ENCODE measurements around the gene ZFHX2. TPM values are rescaled to one million over a fixed set of nuclear protein-coding genes. Genes with fewer than 3 reads are reported as not detected.
A peak's percentile ranks its signal among the peaks of the same experiment; 100 is the strongest.

The ZFHX2 gene
- total and polyA plus RNA-seq, 2 of the 13 experiments (the other 11 are each of a cell fraction or from before 2014, with no cell fraction given), result 0.17 to 0.44 TPM

DNA sequence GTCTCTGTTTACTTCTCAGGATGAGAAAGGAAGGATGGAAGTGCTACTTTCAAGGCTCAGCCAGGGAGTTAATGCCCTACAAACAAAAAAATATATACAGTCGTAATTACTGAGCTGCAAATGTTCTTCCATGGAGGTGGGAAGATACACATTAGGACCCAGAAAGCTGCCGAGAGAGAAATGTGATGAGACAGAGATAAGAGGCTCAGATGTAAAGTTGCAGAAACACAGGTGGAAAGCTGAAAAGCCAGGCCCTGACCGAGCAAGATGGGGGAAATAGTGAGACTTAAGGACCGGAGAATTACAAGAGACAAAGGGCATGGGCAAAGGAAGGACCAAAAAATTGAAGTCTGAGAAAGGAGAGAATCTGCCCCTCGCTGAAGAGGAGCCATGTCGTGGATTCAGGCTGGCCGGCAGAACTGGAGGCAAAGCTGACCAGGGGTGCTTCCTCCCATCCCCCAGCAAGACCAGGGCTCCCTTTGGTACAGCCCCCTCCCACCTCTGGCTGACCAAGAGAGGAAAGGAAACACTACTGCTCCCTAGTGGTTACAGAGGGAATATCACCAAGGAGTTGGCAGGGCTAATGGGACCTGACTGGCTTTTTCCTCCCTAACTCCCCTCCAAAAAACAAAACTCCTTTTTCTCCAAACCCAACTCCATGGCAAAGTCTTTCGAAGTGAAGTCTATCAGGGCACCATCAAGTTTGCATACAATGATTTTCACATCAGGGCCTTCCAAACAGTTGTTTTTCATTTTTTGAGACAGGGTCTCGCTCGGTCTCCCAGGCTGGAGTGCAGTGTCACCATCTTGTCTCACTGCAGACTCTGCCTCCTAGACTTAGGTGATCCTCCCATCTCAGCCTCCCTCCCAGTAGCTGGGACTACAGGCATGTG, 12.1 kb downstream of the ZFHX2 start (continued):
- TF ChIP-seq, protein P1, sequence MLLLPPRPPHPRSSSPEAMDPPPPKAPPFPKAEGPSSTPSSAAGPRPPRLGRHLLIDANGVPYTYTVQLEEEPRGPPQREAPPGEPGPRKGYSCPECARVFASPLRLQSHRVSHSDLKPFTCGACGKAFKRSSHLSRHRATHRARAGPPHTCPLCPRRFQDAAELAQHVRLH (CRISPR knock-in tag; IDR thresholded peaks at IDR 0.05; ENCODE audit: borderline replicate concordance, low read depth), result no peak
- TF ChIP-seq, protein P2, sequence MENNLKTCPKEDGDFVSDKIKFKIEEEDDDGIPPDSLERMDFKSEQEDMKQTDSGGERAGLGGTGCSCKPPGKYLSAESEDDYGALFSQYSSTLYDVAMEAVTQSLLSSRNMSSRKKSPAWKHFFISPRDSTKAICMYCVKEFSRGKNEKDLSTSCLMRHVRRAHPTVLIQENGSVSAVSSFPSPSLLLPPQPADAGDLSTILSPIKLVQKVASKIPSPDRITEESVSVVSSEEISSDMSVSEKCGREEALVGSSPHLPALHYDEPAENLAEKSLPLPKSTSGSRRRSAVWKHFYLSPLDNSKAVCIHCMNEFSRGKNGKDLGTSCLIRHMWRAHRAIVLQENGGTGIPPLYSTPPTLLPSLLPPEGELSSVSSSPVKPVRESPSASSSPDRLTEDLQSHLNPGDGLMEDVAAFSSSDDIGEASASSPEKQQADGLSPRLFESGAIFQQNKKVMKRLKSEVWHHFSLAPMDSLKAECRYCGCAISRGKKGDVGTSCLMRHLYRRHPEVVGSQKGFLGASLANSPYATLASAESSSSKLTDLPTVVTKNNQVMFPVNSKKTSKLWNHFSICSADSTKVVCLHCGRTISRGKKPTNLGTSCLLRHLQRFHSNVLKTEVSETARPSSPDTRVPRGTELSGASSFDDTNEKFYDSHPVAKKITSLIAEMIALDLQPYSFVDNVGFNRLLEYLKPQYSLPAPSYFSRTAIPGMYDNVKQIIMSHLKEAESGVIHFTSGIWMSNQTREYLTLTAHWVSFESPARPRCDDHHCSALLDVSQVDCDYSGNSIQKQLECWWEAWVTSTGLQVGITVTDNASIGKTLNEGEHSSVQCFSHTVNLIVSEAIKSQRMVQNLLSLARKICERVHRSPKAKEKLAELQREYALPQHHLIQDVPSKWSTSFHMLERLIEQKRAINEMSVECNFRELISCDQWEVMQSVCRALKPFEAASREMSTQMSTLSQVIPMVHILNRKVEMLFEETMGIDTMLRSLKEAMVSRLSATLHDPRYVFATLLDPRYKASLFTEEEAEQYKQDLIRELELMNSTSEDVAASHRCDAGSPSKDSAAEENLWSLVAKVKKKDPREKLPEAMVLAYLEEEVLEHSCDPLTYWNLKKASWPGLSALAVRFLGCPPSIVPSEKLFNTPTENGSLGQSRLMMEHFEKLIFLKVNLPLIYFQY (CRISPR knock-in tag; IDR thresholded peaks at IDR 0.05; ENCODE audit: borderline replicate concordance), result no peak
- no peak for TF ChIP-seq ZNF772 (CRISPR knock-in tag; IDR thresholded peaks at IDR 0.05)
- no peak for TF ChIP-seq ZSCAN25 (CRISPR knock-in tag; IDR thresholded peaks at IDR 0.05)
- TF ChIP-seq ZFP41 (CRISPR knock-in tag; IDR thresholded peaks at IDR 0.05; ENCODE audit: borderline replicate concordance), result 0 out of 2 replicates have a peak, but pooled peaks have one; percentile 20
- TF ChIP-seq SP2 (CRISPR knock-in tag; IDR thresholded peaks at IDR 0.05), result no peak
- TF ChIP-seq STAT5B (CRISPR knock-in tag; IDR thresholded peaks at IDR 0.05), result no peak
- TF ChIP-seq ZNF441 (CRISPR knock-in tag; IDR thresholded peaks at IDR 0.05; ENCODE audit: borderline replicate concordance), result no peak
- no peak for TF ChIP-seq ZSCAN22 (CRISPR knock-in tag; IDR thresholded peaks at IDR 0.05)
- TF ChIP-seq FIP1L1 (IDR thresholded peaks at IDR 0.05; ENCODE audit: borderline replicate concordance, insufficient read depth, low read depth, low read length), result no peak
- TF ChIP-seq, protein P3, sequence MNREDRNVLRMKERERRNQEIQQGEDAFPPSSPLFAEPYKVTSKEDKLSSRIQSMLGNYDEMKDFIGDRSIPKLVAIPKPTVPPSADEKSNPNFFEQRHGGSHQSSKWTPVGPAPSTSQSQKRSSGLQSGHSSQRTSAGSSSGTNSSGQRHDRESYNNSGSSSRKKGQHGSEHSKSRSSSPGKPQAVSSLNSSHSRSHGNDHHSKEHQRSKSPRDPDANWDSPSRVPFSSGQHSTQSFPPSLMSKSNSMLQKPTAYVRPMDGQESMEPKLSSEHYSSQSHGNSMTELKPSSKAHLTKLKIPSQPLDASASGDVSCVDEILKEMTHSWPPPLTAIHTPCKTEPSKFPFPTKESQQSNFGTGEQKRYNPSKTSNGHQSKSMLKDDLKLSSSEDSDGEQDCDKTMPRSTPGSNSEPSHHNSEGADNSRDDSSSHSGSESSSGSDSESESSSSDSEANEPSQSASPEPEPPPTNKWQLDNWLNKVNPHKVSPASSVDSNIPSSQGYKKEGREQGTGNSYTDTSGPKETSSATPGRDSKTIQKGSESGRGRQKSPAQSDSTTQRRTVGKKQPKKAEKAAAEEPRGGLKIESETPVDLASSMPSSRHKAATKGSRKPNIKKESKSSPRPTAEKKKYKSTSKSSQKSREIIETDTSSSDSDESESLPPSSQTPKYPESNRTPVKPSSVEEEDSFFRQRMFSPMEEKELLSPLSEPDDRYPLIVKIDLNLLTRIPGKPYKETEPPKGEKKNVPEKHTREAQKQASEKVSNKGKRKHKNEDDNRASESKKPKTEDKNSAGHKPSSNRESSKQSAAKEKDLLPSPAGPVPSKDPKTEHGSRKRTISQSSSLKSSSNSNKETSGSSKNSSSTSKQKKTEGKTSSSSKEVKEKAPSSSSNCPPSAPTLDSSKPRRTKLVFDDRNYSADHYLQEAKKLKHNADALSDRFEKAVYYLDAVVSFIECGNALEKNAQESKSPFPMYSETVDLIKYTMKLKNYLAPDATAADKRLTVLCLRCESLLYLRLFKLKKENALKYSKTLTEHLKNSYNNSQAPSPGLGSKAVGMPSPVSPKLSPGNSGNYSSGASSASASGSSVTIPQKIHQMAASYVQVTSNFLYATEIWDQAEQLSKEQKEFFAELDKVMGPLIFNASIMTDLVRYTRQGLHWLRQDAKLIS (CRISPR knock-in tag; IDR thresholded peaks at IDR 0.05), result no peak
- no peak for TF ChIP-seq ZNF296 (CRISPR knock-in tag; conservative IDR thresholded peaks at IDR 0.05)
- TF ChIP-seq, protein P4, sequence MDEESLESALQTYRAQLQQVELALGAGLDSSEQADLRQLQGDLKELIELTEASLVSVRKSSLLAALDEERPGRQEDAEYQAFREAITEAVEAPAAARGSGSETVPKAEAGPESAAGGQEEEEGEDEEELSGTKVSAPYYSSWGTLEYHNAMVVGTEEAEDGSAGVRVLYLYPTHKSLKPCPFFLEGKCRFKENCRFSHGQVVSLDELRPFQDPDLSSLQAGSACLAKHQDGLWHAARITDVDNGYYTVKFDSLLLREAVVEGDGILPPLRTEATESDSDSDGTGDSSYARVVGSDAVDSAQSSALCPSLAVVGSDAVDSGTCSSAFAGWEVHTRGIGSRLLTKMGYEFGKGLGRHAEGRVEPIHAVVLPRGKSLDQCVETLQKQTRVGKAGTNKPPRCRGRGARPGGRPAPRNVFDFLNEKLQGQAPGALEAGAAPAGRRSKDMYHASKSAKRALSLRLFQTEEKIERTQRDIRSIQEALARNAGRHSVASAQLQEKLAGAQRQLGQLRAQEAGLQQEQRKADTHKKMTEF (CRISPR knock-in tag; IDR thresholded peaks at IDR 0.05), result 0 out of 2 replicates have a peak, but pooled peaks have one; percentile 23
- TF ChIP-seq RAD51 (IDR thresholded peaks at IDR 0.05; ENCODE audit: borderline replicate concordance), result no peak
- no peak for TF ChIP-seq ZNF790 (CRISPR knock-in tag; IDR thresholded peaks at IDR 0.05; ENCODE audit: borderline replicate concordance)
- no peak for TF ChIP-seq EHMT2 (IDR thresholded peaks at IDR 0.05; ENCODE audit: borderline replicate concordance, low read depth, low read length)
- no peak for TF ChIP-seq TRIM24 (CRISPR knock-in tag; IDR thresholded peaks at IDR 0.05)
- TF ChIP-seq SAP130 (CRISPR knock-in tag; IDR thresholded peaks at IDR 0.05; ENCODE audit: low read depth), result no peak
- TF ChIP-seq JDP2 (CRISPR knock-in tag; IDR thresholded peaks at IDR 0.05; ENCODE audit: borderline replicate concordance), result no peak
- no peak for TF ChIP-seq ZNF33A (CRISPR knock-in tag; IDR thresholded peaks at IDR 0.05; ENCODE audit: borderline replicate concordance)

Measured in HepG2 (cell line).